Islet of Langerhans (tissue), 1 donor: ENCODE results near the gene BPNT1.
"Not testable (repeated sequence)": the region's sequence is repeated elsewhere in the genome, so short reads cannot be mapped to it uniquely, and the experiment has no call there.

ENCODE experiments used
- FAIRE-seq: peaks from one replicate; lab custom pipeline; 2011; peaks lifted over from hg19 to GRCh38; lab: Jason Lieb, UNC

Gene BPNT1, protein sequence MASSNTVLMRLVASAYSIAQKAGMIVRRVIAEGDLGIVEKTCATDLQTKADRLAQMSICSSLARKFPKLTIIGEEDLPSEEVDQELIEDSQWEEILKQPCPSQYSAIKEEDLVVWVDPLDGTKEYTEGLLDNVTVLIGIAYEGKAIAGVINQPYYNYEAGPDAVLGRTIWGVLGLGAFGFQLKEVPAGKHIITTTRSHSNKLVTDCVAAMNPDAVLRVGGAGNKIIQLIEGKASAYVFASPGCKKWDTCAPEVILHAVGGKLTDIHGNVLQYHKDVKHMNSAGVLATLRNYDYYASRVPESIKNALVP

DNA sequence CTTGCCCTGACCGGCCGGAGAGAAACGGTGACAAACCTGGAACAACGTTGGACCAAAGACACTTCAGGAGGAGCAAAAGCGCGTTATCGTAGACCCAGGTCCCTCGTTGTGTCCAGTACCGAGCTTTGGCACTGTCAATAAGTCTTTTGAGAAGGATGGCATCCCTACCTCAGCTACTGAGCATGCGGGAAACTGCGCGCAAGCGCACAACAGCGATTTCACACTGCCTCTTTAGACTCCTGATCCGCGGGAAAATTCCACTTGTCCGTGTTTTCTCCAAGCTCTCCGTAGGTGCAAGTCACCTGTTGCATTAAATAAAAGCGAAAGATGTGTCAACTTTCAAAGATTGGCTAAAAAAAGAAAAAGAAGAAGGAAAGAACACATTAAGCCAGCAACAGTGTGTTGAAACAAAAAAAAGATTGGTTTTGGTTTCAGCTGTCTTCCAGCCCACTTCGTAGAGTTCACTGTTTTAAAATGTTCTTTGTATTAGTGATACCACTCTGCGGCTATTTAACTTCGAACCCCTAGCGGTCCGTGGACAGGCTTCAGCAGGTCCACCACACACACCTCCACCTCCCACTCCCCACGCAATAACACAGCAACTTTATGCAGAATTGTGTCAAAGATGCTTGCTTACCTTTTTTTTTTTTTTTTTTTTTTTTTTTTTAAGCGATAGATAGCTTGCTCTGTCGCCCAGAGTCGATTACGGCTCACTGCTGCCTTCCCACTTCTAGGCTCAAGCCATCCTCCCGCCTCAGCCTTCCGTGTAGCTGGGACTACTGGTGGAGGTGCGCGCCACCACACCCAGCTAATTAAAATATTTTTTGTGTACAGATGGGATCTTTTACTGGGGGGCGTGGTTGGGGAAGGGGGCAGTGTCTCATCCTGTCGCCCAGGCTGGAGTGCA lies at the start of gene BPNT1:
TSS of gene BPNT1 (minus strand) at position 139 of the 907 bp plus-strand sequence. CDS start 9,942 bp downstream, outside the sequence.
- peak; percentile 98 for FAIRE-seq

DNA sequence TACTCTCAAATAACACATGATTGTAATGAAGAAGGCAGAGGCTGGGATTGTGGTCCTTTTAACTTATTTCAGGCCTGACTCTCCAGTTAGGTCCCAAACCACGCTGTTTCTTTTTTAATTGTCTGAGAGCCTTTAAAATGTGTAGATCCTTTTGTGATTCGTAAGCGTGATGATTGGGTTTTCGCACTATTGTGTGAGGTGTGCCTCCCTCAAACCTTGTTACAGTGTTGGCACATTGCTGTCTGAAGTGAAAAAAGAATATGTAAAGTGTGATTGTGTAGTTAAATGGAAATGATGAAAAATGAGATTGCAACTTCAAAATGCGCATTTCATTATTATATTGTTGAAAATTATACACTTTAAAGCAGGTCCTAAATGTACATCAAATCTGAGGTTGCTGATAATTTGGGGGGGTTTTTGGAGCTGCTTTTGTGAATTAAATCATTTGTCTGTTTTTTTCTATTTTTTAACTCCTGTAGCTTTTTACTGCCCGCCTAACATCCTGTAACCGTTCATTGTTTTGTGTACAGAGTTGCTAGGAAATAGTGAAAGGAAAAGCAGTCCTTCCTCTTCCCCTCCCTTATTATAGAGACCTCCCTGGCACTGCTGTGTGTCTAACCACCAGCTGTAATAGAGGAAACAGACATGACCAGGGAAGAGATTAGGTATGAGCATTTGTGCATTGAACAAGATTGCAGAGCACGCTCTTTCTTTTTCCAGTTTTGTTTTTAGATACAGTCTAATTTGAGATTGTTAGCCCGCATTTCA lies 47.6 kb upstream of the BPNT1 start:
- no peak for FAIRE-seq

DNA sequence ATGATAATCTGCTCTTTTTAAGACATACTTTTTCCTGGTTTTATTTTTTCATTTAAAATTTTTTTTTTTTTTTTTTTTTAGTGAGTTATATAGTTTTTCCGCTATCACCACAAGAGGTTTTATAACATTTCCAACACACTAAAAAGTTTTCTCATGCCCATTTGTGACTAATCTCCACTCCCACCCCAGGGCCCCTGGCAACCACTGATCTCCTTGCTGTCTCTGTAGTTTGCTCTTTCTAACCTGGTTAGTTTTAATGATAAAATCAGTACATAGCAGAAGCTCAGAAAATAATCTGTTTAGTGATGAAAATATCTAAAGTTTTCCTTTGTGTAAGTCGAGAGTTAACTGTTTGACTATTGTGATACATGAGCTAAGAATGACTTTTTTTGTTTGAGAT lies 46.2 kb upstream of the BPNT1 start:
- peak; percentile 17 for FAIRE-seq

DNA sequence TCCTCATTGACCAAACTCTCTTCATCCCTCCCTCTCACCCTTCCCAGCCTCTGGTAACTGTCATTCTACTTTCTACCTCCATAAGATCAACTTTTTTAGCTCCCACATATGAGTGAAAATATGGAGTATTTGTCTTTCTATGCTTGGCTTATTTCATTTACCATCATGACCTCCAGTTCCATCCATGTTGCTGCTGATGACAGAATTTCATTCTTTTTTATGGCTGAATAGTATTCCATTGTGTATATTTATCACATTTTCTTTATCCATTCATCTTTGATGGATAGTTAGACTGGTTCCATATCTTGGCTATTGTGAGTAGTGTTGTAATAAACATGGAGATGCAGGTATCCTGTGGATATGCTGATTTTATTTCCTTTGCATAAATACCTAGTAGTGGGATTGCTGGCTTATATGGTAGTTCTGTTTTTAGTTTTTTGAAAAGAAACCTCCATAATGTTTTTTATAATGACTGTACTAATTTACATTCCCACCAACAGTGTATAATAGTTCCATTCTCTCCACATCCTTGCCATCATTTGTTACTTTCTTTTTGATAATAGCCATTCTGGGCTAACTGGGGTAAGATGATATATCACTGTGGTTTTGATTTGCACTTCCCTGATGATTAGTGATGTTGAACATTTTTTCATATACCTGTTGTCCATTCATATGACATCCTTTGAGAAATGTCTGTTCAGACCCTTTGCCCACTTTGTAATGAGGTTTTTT lies 40.1 kb upstream of the BPNT1 start:
- FAIRE-seq = no peak

DNA sequence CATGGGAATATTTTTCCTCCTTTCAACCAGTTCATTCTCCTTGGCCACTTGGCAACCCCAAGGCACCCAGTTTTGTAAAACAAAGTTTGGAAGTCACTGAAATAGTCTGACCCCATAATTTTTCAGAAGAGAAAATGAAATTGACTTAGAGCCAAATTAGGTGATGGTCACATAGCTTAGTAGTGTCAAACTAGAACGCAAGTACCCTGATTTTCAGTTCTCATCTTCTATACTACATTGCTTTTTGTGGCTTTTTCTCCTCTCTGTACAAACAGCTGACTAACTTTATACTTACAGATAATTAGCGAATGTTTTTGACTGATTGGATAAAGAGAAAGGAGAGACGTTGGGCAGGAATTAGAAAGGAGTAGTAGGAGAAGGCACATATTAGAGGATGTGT lies 37.5 kb upstream of the BPNT1 start:
- no peak for FAIRE-seq

DNA sequence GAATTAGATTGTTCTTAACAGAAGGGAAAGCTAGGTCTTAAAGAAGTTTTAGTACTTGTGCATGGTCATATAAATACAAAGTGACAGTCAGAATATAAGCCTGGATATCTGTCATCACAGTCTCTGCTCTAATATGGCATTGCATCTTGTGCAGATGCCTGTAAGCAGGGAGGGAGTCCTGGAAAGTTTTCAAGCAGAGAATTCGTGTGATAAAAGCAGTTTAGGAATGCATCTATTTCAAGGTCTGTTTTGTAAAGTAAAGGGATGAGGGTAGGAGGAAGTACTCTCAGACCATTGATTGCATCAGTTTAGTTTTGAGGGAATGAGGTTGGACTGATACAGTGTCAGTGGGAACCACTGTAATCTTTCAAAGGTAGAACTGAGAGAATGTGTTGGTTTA lies 35.0 kb upstream of the BPNT1 start:
- FAIRE-seq = no peak

DNA sequence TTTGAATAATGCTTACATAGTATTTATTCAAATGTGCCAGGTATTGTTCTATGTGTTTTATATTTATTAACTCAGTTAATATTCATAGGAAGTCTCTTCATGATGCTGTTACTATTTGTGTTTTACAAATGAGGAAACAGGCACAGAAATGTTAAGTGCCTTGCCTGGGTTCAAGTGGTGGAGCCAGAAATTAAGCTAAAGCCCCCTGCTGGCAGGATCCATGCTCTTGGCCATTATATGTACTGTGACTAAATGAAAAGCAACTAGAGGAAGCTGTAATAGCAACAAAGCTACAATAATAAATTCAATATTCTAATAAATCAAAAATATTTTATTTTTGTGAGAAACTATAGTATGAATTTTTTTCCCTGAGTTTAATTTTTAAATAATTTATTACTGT lies 34.3 kb upstream of the BPNT1 start:
- FAIRE-seq = no peak

DNA sequence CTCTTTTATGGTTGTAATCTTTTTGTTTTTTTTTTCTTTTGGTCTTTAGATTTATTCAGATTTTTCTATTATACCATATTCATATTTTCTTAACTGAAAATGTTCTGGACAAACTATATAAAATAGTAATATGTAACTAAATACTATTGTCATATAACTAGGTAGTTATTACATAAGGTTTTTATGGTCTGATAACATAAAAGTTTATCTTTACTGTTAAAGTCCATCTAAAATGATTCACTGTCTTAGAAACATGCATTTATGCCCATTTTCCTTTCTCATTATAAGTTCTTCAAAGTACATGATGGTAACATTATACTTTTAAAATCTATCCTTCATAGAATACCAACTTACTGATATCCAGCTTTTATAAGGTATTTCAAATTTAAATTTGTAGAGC lies 33.5 kb upstream of the BPNT1 start:
- FAIRE-seq = no peak

DNA sequence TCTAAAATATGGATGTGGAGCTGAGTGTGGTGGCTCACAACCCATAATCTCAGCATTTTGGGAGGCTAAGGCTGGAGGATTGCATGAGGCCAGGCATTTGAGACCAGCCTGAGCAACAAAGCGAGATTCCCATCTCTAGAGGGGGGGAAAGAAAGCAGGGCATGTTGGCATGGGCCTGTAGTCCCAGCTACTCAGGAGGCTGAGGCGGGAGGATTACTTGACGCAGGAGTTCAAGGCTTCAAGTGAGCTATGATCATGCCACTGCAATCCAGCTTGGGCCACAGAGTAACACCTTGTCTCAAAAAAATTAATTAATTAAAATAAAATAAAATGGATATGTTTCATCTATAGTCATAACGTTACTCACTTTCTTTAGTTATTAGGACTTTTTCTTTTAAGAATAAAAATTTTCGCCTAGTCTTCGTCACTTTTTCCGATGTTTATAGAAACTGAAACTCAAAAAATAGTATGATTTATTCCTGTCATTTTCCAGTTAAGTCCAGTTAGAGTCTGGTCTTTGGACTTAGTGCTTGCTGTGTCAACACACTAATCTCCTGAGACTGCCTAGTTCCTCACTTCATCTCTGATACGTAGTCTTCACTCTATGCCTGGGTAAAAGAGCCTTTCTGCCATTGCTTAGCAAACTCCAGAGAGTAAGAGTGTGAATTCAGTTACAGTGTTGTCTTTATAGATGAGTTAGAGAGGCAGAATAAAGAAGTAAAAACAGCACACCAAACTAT lies 32.4 kb upstream of the BPNT1 start:
- peak; percentile 96 for FAIRE-seq

DNA sequence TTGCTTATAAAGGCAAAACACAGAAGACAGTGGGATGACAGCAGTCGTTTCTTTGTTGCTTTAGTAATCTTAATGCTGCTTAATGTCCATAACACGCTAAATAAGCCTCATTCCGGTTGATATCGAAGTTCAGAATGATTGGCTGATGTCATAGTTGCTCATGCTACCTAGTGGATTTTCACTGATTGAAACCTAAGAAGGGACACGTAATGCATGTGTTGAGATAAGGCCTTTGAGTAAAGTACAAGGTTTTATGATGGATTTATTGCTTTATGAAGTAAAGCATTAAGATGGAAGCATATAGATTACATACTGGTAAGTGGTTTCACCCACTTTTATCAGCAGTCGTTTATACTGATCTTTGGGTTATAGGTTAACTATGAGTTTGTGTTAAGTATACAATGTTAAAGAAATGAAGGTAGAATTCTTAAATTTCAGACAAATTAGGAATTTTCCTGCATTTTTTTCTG lies 29.5 kb upstream of the BPNT1 start:
- FAIRE-seq = peak; percentile 17

DNA sequence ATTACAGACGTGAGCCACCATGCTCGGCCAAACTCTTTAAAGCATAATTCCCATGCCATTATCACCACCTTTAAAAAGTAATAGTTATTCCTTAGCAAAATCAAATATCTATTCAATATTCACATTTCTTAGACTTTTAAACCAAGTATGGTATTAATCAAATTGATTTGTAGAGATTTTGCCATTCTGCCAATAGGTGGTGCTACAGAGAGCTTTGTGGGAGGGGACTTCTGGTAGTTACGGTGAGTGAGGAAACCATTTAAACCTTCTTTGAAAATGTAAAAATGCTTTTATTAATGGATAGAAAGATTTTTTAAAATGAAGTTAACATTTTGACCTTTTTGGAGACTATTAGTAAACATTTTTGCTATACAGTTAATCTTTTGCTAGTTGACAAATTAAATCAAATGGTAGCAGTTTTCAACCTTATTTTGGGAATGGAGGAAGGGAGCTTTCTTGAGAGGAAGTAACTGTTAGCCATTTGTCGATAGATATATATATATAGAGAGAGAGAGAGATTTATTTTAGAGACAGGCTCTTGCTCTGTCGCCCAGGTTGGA lies 23.6 kb upstream of the BPNT1 start:
- FAIRE-seq = peak; percentile 5

DNA sequence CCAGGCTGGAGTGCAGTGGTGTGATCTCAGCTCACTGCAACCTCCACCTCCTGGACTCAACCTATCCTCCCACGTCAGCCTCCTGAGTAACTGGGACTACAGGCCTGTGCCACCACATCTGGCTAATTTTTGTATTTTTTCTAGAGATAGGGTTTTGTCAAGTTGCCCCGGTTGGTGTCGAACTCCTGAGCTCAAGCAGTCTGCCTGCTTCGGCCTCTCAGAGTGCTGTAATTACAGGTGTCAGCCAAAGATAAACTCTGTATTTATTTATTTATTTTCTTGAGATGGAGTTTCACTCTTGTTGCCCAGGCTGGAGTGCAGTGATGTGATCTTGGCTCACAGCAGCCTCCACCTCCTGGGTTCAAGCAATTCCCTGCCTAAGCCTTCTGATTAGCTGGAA lies 23.0 kb upstream of the BPNT1 start:
- FAIRE-seq = not testable (repeated sequence)

DNA sequence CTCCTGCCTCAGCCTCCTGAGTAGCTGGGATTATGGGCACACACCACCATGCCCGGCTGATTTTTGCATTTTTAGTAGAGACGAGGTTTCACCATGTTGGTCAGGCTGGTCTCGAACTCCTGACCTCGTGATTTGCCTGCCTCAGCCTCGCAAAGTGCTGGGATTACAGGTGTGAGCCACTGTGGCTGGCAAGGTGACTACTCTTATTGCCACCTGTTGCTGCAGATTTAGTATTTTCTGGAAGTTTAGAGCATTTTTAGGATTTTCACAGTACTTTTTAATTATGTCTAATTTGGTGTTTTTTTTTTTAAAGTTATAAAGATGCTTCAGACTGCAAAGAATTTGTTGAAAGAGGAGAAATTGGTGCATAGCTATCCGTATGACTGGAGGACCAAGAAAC lies 20.9 kb upstream of the BPNT1 start:
- FAIRE-seq = not testable (repeated sequence)

DNA sequence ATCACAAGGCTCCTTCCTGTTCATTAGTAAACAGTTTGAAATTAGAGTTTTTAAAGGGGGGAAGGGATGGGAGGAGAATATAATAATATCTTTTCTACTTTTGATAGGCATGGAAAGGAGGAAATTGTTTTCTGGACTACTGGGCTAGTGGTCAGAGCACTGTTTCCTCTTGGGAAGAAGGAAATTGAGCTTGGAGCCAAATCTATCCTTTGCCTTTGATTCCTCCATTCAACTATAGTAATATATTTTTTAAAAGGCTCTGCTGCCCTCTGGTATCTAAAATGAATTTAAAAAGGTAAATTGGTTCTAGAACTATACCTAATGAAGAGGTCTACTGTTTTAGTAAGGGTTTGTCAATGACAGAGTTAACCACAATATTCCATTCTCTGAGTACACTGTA lies 10.2 kb upstream of the BPNT1 start:
- FAIRE-seq = no peak

DNA sequence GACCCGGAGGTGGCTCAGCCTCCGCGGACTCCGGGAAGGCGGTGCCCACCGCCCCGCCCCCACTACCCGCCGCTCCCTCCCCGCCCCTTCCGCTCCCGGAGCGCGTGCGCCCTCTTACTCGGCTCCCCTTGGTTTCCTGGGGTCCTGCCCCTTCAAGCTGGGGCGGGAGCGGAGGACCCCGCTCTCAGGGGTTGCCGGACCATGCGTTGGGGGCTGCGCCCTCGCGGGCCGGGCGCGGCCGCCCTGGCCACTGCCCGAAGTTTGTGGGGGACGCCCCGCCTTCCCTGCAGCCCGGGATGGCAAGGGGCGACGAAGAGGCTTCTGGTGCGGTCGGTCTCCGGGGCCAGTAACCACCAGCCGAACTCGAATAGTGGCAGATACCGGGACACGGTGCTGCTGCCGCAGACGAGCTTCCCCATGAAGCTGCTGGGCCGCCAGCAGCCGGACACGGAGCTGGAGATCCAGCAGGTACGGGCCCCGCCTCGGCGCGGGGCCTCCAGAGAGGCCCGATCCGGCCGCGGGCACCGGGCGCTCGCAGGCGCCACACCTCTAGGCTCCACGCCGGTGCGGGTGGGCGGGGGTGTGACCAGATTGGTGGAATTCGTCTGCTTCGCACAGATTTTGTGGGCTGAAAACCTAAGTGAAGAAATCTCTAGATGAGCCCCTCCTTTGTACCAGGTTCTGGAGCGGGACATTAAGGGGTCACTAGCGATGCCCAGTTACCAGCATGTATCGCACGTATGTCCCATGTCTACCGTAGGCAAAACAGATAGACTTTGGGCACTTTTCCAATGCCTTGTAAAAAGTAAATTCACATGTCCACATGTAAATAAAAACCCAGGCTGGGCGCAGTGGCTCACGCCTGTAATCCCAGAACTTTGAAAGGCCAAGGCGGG lies 4.7 kb upstream of the BPNT1 start, which contains the start of gene IARS2:
TSS of gene IARS2 (plus strand) at position 117 of the 896 bp plus-strand sequence. CDS start at position 202, 85 bp downstream.
- no peak for FAIRE-seq

DNA sequence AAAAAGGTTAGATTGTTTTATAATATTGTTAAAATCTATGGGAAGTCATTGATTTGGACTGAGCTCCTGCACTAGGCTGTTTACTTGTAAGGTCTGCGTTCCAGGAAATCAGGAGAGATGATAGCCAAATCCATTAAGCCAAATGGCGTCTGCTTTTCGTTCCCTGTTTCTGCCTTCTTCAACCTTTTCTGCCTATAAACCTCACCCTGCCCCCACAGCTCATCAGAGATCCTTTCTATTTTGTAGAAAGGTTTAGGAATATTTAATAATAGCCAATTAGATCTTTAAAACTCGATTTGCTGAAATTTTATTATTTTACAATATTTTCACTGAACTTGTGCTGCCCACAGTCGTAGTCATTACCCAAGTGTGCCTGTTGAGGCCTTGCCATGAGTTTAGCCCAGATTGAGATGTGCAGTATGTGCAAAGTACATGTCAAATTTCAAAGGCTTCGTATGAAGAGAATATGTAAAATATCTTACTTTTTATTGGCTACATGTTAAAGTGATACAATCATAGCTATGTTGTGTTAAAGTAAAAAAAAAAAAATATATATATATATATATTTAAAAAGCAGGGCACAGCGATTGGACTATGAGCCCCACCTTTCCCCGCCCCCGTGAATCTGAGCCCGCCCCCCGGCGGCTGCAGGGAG lies 3.9 kb upstream of the BPNT1 start:
- no peak for FAIRE-seq

DNA sequence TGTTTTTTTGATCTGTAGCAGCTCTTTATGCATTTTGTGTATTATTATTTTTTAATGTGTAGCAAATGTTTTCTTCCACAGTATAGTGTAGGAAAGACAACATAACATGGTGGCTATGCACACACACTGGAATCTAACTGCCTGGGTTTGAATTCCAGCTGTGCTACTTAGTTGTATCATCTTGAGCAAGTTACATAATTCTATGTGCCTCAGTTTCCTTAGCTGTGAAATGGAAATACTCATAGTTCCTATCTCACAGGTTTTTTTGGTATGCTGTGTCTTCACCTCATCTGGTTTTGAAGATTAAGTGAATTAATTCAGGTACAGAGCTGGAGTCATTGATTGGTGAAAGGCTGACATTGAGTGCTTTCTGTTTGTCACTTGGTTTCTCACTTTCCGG lies 3.1 kb upstream of the BPNT1 start:
- FAIRE-seq = no peak

DNA sequence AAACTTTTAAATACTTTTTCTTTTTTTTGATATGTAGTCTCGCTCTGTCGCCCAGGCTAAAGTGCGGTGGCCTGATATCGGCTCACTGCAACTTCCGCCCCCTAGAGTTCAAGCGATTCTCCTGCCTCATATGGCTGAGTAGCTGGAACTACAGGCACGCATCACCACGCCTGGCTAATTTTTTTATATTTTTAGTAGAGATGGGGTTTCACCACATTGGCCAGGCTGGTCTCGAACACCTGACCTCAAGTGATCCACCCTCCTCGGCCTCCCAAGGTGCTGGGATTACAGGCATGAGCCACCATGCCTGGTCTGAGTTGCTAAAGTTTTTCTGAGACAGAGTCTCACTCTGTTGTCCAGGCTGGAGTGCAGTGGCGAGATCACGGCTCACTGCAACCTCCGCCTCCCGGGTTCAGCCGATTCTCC lies 3.3 kb downstream of the BPNT1 start:
- not testable (repeated sequence) for FAIRE-seq

DNA sequence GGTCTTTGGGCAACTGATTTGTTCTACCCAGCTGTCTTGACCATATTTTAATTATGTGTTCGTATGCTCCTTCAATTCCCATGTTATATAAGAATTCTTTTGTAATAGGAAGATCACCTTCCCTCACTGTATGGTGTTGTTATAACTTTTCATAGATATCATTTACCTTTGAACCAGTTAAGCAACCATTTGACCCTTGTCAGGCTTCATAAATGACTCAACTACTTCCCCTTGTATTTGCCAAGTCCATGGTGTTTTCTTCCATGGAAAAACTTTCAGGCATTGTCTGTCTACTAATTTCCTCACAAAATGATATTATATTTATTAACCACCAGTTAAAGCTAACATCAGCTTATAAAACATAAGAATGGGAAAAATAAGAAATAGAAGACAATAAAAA lies 5.1 kb downstream of the BPNT1 start:
- FAIRE-seq = no peak
